Naive thymus-derived CD4-positive, alpha-beta T cell (primary cell): ENCODE results near the gene APMAP. TPM values are rescaled to one million over a fixed set of nuclear protein-coding genes. Genes with fewer than 3 reads are reported as not detected.

Source experiments
- ATAC-seq: fragments of 150-1000 bp; cut with Tn5 transposase; 2 replicates; pipeline ENCODE4 v1.10.0; 2021; ENCODE audit warnings: mild to moderate bottlenecking, moderate library complexity
- CTCF ChIA-PET: fragments of 350-600 bp; sonication (Branson Sonifier 250); formaldehyde crosslinking; loops from one replicate; lab custom pipeline; 2021; ENCODE audit warnings: antibody characterized with exemption; lab: Charles Lee
- POLR2A ChIA-PET: fragments of 350-600 bp; sonication (Branson Sonifier 250); formaldehyde crosslinking; loops from one replicate; lab custom pipeline; 2021; ENCODE audit warnings: antibody characterized with exemption, inconsistent platforms; lab: Charles Lee
- DNase-seq, 9 donors: peaks; one replicate each; pipeline versions ENCODE4 v3.0.0 to v3.0.0-alpha.2; 2020 to 2022; ENCODE audit warnings: mixed read lengths in 1 of 9
- H3K27ac ChIP-seq: one replicate; pipeline ENCODE4 v1.7.0; 2013; ENCODE audit warnings: mild to moderate bottlenecking, low read depth, low read length, moderate library complexity
- H3K27me3 ChIP-seq, 2 donors: one replicate each; pipeline ENCODE4 v1.7.0; 2013; ENCODE audit warnings: low read length in 2 of 2, mild to moderate bottlenecking in 2 of 2, moderate library complexity in 2 of 2; ENCODE audit not compliant: control insufficient read depth in 2 of 2, insufficient read depth in 2 of 2
- H3K36me3 ChIP-seq, 3 experiments: 1 replicate in 2 of 3; 2 replicates in 1 of 3; pipeline ENCODE4 v1.7.0; 2013; ENCODE audit warnings: low read length in 3 of 3, mild to moderate bottlenecking in 3 of 3, moderate library complexity in 1 of 3; ENCODE audit not compliant: insufficient read depth in 3 of 3, control insufficient read depth in 2 of 3
- H3K4me1 ChIP-seq, 2 donors: one replicate each; pipeline ENCODE4 v1.7.0; 2013; ENCODE audit warnings: low read length in 2 of 2, mild to moderate bottlenecking in 2 of 2, moderate library complexity in 1 of 2; ENCODE audit not compliant: control insufficient read depth in 2 of 2, insufficient read depth in 2 of 2
- H3K4me3 ChIP-seq: 2 replicates; pipeline ENCODE4 v1.7.0; 2013; ENCODE audit warnings: mild to moderate bottlenecking, low read length
- H3K9me3 ChIP-seq, 3 experiments: 1 replicate in 2 of 3; 2 replicates in 1 of 3; pipeline ENCODE4 v1.7.0; 2013; ENCODE audit warnings: low read length in 3 of 3; ENCODE audit not compliant: control insufficient read depth in 2 of 3
- H3K27ac Mint-ChIP-seq, 9 donors: one replicate each; pipeline ENCODE4 v1.8.0; 2020 to 2022; ENCODE audit warnings: mixed read lengths in 9 of 9, mild to moderate bottlenecking in 8 of 9, moderate library complexity in 5 of 9, inconsistent platforms in 2 of 9
- H3K27me3 Mint-ChIP-seq, 5 donors: one replicate each; pipeline ENCODE4 v1.8.0; 2021 to 2022; ENCODE audit warnings: mixed read lengths in 5 of 5, mild to moderate bottlenecking in 1 of 5
- H3K36me3 Mint-ChIP-seq, 5 donors: one replicate each; pipeline ENCODE4 v1.8.0; 2020 to 2022; ENCODE audit warnings: mixed read lengths in 5 of 5, mild to moderate bottlenecking in 3 of 5, inconsistent platforms in 1 of 5
- H3K4me1 Mint-ChIP-seq, 7 donors: one replicate each; pipeline ENCODE4 v1.8.0; 2020 to 2022; ENCODE audit warnings: mixed read lengths in 7 of 7, mild to moderate bottlenecking in 3 of 7, inconsistent platforms in 1 of 7
- H3K4me3 Mint-ChIP-seq, 10 donors: one replicate each; pipeline ENCODE4 v1.8.0; 2020 to 2022; ENCODE audit warnings: mild to moderate bottlenecking in 10 of 10, mixed read lengths in 10 of 10, moderate library complexity in 6 of 10, inconsistent platforms in 2 of 10
- H3K9me3 Mint-ChIP-seq, 11 donors: one replicate each; pipeline ENCODE4 v1.8.0; 2020 to 2022; ENCODE audit warnings: mixed read lengths in 11 of 11, mild to moderate bottlenecking in 4 of 11, inconsistent platforms in 1 of 11, moderate library complexity in 1 of 11
- intact Hi-C, 2 donors: fragments of 100-400 bp; cut with micrococcal nuclease; formaldehyde crosslinking; loops; one replicate each; pipeline ENCODE4 v1.15.1; 2023
- polyA plus RNA-seq, 2 donors: library from polyadenylated mRNA; unstranded; fragments of 300-500 nt; fragmentation: Illumina TruSeq; gene quantifications; one replicate each; pipeline ENCODE4 v1.2.3, GENCODE V29; 2021
- total RNA-seq, 6 experiments: library from RNA in 5 of 6; stranded (reverse) in 5 of 6; gene quantifications; 1 replicate in 5 of 6; 2 replicates in 1 of 6; pipeline ENCODE4 v1.2.3 and lab custom pipeline; 2021 to 2026

Gene APMAP
- total and polyA plus RNA-seq, 7 experiments from 2014 or later = 28.2 to 74.6 (median 41.4) TPM

GRCh38 chr20:25025091-25025861 is 32.7 kb upstream of the APMAP start:
- CTCF ChIA-PET = no interaction called here
- no peaks in the 10 kb centered on the region for H3K9me3 Mint-ChIP-seq
- H3K27ac Mint-ChIP-seq = peak overlapping the region in 1 of 9 donors; percentile 36

GRCh38 chr20:25024171-25024570 is 31.6 kb upstream of the APMAP start:
- Histone ChIP-seq H3K36me3 (peaks cover 0 to 57% (median 4%) of the 10 kb centered on the region in 3 experiments), H3K27me3 (no peaks in the 10 kb centered on the region), H3K9me3 (no peaks in the 10 kb centered on the region), H3K4me1 (peaks cover 0 to 3% of the 10 kb centered on the region in 2 donors), H3K27ac (no peak overlapping the region), H3K4me3 (no peak overlapping the region)
- no peak for DNase-seq
- no peaks in the 10 kb centered on the region for H3K9me3 Mint-ChIP-seq
- ChIA-PET CTCF (no interaction called here), POLR2A (no interaction called here)
- H3K4me3 Mint-ChIP-seq = no peak overlapping the region
- H3K27ac Mint-ChIP-seq = no peak overlapping the region
- H3K4me1 Mint-ChIP-seq = peaks cover 4 to 28% (median 19%) of the 10 kb centered on the region in 7 donors
- ATAC-seq = no peak
- no peaks in the 10 kb centered on the region for H3K27me3 Mint-ChIP-seq
- intact Hi-C loops = no loop called here
- H3K36me3 Mint-ChIP-seq = peaks cover 0 to 31% (median 7%) of the 10 kb centered on the region in 5 donors

More at GRCh38 chr20:25025091-25025861, 32.7 kb upstream of the APMAP start:
- Histone ChIP-seq H3K36me3 (peaks cover 0 to 57% (median 4%) of the 10 kb centered on the region in 3 experiments), H3K27ac (no peak overlapping the region), H3K4me3 (no peak overlapping the region), H3K27me3 (no peaks in the 10 kb centered on the region), H3K4me1 (peaks cover 0 to 3% of the 10 kb centered on the region in 2 donors), H3K9me3 (no peaks in the 10 kb centered on the region)
- H3K4me3 Mint-ChIP-seq = no peak overlapping the region
- POLR2A ChIA-PET = interaction anchor here (0.6 kb wide), 1 partner anchor 983 kb away, joined by 3 read pairs; no protein-coding TSS in a partner anchor
- no peak for DNase-seq
- H3K36me3 Mint-ChIP-seq = peaks cover 7 to 29% (median 13%) of the 10 kb centered on the region in 5 donors
- H3K4me1 Mint-ChIP-seq = peaks cover 4 to 33% (median 25%) of the 10 kb centered on the region in 7 donors
- no peak for ATAC-seq
- H3K27me3 Mint-ChIP-seq = no peaks in the 10 kb centered on the region
- intact Hi-C loops = no loop called here

GRCh38 chr20:25023356-25023755 is 30.8 kb upstream of the APMAP start:
- H3K27me3 ChIP-seq = no peaks in the 10 kb centered on the region
- H3K36me3 Mint-ChIP-seq = peaks cover 0 to 35% (median 7%) of the 10 kb centered on the region in 5 donors
- no peaks in the 10 kb centered on the region for H3K9me3 ChIP-seq
- peak overlapping the region in 2 of 9 donors; percentile 18 to 42 for H3K27ac Mint-ChIP-seq
- H3K4me3 ChIP-seq = no peak overlapping the region
- H3K27ac ChIP-seq = no peak overlapping the region
- intact Hi-C loops = no loop called here
- peaks cover 0 to 62% (median 4%) of the 10 kb centered on the region in 3 experiments for H3K36me3 ChIP-seq
- H3K27me3 Mint-ChIP-seq = no peaks in the 10 kb centered on the region
- ChIA-PET POLR2A (no interaction called here), CTCF (no interaction called here)
- ATAC-seq (no peak), DNase-seq (no peak)
- peaks cover 4 to 25% (median 19%) of the 10 kb centered on the region in 7 donors for H3K4me1 Mint-ChIP-seq
- no peaks in the 10 kb centered on the region for H3K9me3 Mint-ChIP-seq
- H3K4me1 ChIP-seq = peaks cover 0 to 3% of the 10 kb centered on the region in 2 donors
- no peak overlapping the region for H3K4me3 Mint-ChIP-seq

DNA sequence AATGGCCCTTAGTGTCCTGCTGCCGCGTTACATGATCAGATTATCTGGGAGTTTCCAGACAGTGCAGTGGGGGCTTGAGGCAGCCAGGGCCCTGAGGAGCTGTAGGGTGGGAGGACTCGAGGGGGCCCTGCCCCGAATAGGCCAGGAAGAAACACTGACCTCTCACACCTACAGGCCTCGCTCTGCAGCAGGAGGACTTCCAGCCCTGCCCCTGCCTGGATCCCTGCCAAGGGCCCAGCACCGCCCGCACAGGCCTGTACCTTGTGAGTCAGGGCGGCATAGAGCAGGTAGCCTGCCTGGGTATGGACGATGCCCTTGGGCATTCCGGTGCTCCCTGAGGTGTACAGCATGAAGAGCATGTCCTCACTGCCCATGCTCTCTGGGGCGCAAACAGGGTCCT is 30.1 kb upstream of the APMAP start:
- CTCF ChIA-PET = no interaction called here
- ATAC-seq (no peak), DNase-seq (no peak)
- peaks cover 0 to 3% of the 10 kb centered on the region in 2 donors for H3K4me1 ChIP-seq
- Mint-ChIP-seq H3K9me3 (no peaks in the 10 kb centered on the region), H3K27ac (peak overlapping the region in 1 of 9 donors; percentile 13), H3K27me3 (no peaks in the 10 kb centered on the region), H3K4me1 (peaks cover 4 to 25% (median 19%) of the 10 kb centered on the region in 7 donors), H3K36me3 (peaks cover 0 to 37% (median 11%) of the 10 kb centered on the region in 5 donors), H3K4me3 (no peak overlapping the region)
- H3K27me3 ChIP-seq = no peaks in the 10 kb centered on the region
- H3K9me3 ChIP-seq = no peaks in the 10 kb centered on the region
- H3K27ac ChIP-seq = no peak overlapping the region
- no peak overlapping the region for H3K4me3 ChIP-seq
- POLR2A ChIA-PET = no interaction called here
- intact Hi-C loops = no loop called here
- H3K36me3 ChIP-seq = peaks cover 0 to 69% (median 4%) of the 10 kb centered on the region in 3 experiments

GRCh38 chr20:25021336-25021735 is 28.8 kb upstream of the APMAP start:
- no peak for ATAC-seq
- peaks cover 0 to 36% (median 6%) of the 10 kb centered on the region in 5 donors for H3K36me3 Mint-ChIP-seq
- H3K9me3 Mint-ChIP-seq = no peaks in the 10 kb centered on the region
- intact Hi-C loops = no loop called here
- no peaks in the 10 kb centered on the region for H3K27me3 Mint-ChIP-seq
- peaks cover 0 to 77% (median 4%) of the 10 kb centered on the region in 3 experiments for H3K36me3 ChIP-seq
- H3K4me3 ChIP-seq = no peak overlapping the region
- H3K27ac Mint-ChIP-seq = peak overlapping the region in 1 of 9 donors; percentile 14
- H3K4me1 Mint-ChIP-seq = peaks cover 0 to 15% (median 12%) of the 10 kb centered on the region in 7 donors
- no peaks in the 10 kb centered on the region for H3K27me3 ChIP-seq
- H3K9me3 ChIP-seq = no peaks in the 10 kb centered on the region
- ChIA-PET CTCF (interaction anchor here (0.6 kb wide), 1 partner anchor 716 kb away, joined by 3 read pairs; no protein-coding TSS in a partner anchor), POLR2A (interaction anchor here (0.6 kb wide), 1 partner anchor 236 kb away, joined by 3 read pairs; no protein-coding TSS in a partner anchor)
- no peak overlapping the region for H3K4me3 Mint-ChIP-seq
- no peak overlapping the region for H3K27ac ChIP-seq
- H3K4me1 ChIP-seq = no peaks in the 10 kb centered on the region
- no peak for DNase-seq

GRCh38 chr20:25020901-25021301 is 28.4 kb upstream of the APMAP start:
- POLR2A ChIA-PET = no interaction called here
- Mint-ChIP-seq H3K9me3 (no peaks in the 10 kb centered on the region), H3K4me1 (peaks cover 0 to 15% (median 12%) of the 10 kb centered on the region in 7 donors), H3K27me3 (no peaks in the 10 kb centered on the region), H3K36me3 (peaks cover 0 to 41% (median 6%) of the 10 kb centered on the region in 5 donors), H3K4me3 (no peak overlapping the region), H3K27ac (no peak overlapping the region)
- Histone ChIP-seq H3K27ac (no peak overlapping the region), H3K4me3 (no peak overlapping the region), H3K4me1 (no peaks in the 10 kb centered on the region), H3K36me3 (peaks cover 0 to 82% (median 4%) of the 10 kb centered on the region in 3 experiments), H3K27me3 (no peaks in the 10 kb centered on the region), H3K9me3 (no peaks in the 10 kb centered on the region)
- no peak for ATAC-seq
- intact Hi-C loops = no loop called here
- CTCF ChIA-PET = no interaction called here
- no peak for DNase-seq
